ENCODE measurements around the gene THBS3. TPM values are rescaled to one million over a fixed set of nuclear protein-coding genes. Genes with fewer than 3 reads are reported as not detected.
"Not testable (repeated sequence)": the region's sequence is repeated elsewhere in the genome, so short reads cannot be mapped to it uniquely, and the experiment has no call there.

The THBS3 gene
- total RNA-seq, 1 experiment from 2014 or later, result 33.0 TPM

GRCh38 chr1:155247667-155248553 is 40.2 kb upstream of the THBS3 start:
- H3K4me1 Mint-ChIP-seq (ENCODE audit: insufficient read depth, unreplicated experiment), result peaks cover 9% of the 10 kb centered on the region
- no peak for DNase-seq (ENCODE audit: unreplicated experiment)
- H3K9me3 Mint-ChIP-seq (ENCODE audit: unreplicated experiment), result no peaks in the 10 kb centered on the region
- POLR2A ChIA-PET, result interaction anchor here (0.5 to 7.5 kb wide), 6 partner anchors 13 to 1464 kb away, joined by 3 to 45 read pairs (median 4); partner anchors contain the start of gene SCAMP3
- intact Hi-C loops (cut with micrococcal nuclease), result no loop called here
- H3K4me3 Mint-ChIP-seq (ENCODE audit: unreplicated experiment), result no peak overlapping the region
- TF ChIP-seq CTCF (IDR thresholded peaks at IDR 0.05; ENCODE audit: unreplicated experiment), result no peak
- H3K27ac Mint-ChIP-seq (ENCODE audit: low read depth, unreplicated experiment), result no peak overlapping the region
- no peaks in the 10 kb centered on the region for H3K27me3 Mint-ChIP-seq (ENCODE audit: insufficient read depth, unreplicated experiment)
- no TSS peak for BruUV-seq (replicated peaks)
- H3K36me3 Mint-ChIP-seq (ENCODE audit: insufficient read depth, unreplicated experiment), result peaks cover 7% of the 10 kb centered on the region
- CTCF ChIA-PET, result interaction anchor here (0.6 to 10.0 kb wide), 12 partner anchors 12 to 818 kb away, joined by 3 to 238 read pairs (median 13); partner anchors contain the start of genes CLK2, FDPS, HCN3 and MTX1

GRCh38 chr1:155246796-155247195 is 39.1 kb upstream of the THBS3 start:
- intact Hi-C loops (cut with micrococcal nuclease); H3K27ac Mint-ChIP-seq (ENCODE audit: low read depth, unreplicated experiment); H3K36me3 Mint-ChIP-seq (ENCODE audit: insufficient read depth, unreplicated experiment); H3K4me3 Mint-ChIP-seq (ENCODE audit: unreplicated experiment); DNase-seq (ENCODE audit: unreplicated experiment); H3K27me3 Mint-ChIP-seq (ENCODE audit: insufficient read depth, unreplicated experiment); BruUV-seq (replicated peaks); H3K9me3 Mint-ChIP-seq (ENCODE audit: unreplicated experiment); H3K4me1 Mint-ChIP-seq (ENCODE audit: insufficient read depth, unreplicated experiment): not testable (repeated sequence)
- CTCF ChIA-PET, result interaction anchor here (0.8 to 10.0 kb wide), 6 partner anchors 13 to 103 kb away, joined by 3 to 238 read pairs (median 102); partner anchors contain the start of genes CLK2, HCN3, MTX1 and RUSC1
- POLR2A ChIA-PET, result interaction anchor here (2.0 to 7.5 kb wide), 3 partner anchors 9 to 53 kb away, joined by 8 to 45 read pairs (median 14); partner anchors contain the start of genes ENTREP3 and SCAMP3

GRCh38 chr1:155245163-155245524 is 37.4 kb upstream of the THBS3 start:
- no peaks in the 10 kb centered on the region for H3K9me3 Mint-ChIP-seq (ENCODE audit: unreplicated experiment)
- H3K4me3 Mint-ChIP-seq (ENCODE audit: unreplicated experiment), result peak overlapping the region; percentile 70
- intact Hi-C loops (cut with micrococcal nuclease), result no loop called here
- H3K27me3 Mint-ChIP-seq (ENCODE audit: insufficient read depth, unreplicated experiment), result no peaks in the 10 kb centered on the region
- BruUV-seq (replicated peaks), result no TSS peak
- TF ChIP-seq CTCF (IDR thresholded peaks at IDR 0.05; ENCODE audit: unreplicated experiment), result no peak
- peaks cover 24% of the 10 kb centered on the region for H3K4me1 Mint-ChIP-seq (ENCODE audit: insufficient read depth, unreplicated experiment)
- ChIA-PET POLR2A (interaction anchor here (0.6 to 3.5 kb wide), 11 partner anchors 11 to 406 kb away, joined by 3 to 34 read pairs (median 5); partner anchors contain the start of genes CLK2, ENTREP3, KRTCAP2 and SCAMP3), CTCF (interaction anchor here (0.5 to 3.2 kb wide), 8 partner anchors 14 to 347 kb away, joined by 3 to 15 read pairs (median 4); partner anchors contain the start of gene THBS3)
- no peak for DNase-seq (ENCODE audit: unreplicated experiment)
- no peak overlapping the region for H3K27ac Mint-ChIP-seq (ENCODE audit: low read depth, unreplicated experiment)
- H3K36me3 Mint-ChIP-seq (ENCODE audit: insufficient read depth, unreplicated experiment), result peaks cover 7% of the 10 kb centered on the region

- POLR2A ChIA-PET, result interaction anchor here (0.6 to 3.5 kb wide), 21 partner anchors 11 to 318 kb away, joined by 3 to 34 read pairs (median 4); partner anchors contain the start of genes CLK2, ENTREP3, FDPS and KRTCAP2
Measured at GRCh38 chr1:155244368-155245162, 36.9 kb upstream of the THBS3 start.

More at GRCh38 chr1:155244368-155245162, 36.9 kb upstream of the THBS3 start:
- Mint-ChIP-seq H3K36me3 (ENCODE audit: insufficient read depth, unreplicated experiment) (peaks cover 7% of the 10 kb centered on the region), H3K9me3 (ENCODE audit: unreplicated experiment) (no peaks in the 10 kb centered on the region), H3K27me3 (ENCODE audit: insufficient read depth, unreplicated experiment) (no peaks in the 10 kb centered on the region), H3K4me3 (ENCODE audit: unreplicated experiment) (peak overlapping the region; percentile 70), H3K27ac (ENCODE audit: low read depth, unreplicated experiment) (peak overlapping the region; percentile 29), H3K4me1 (ENCODE audit: insufficient read depth, unreplicated experiment) (peaks cover 24% of the 10 kb centered on the region)
- intact Hi-C loops (cut with micrococcal nuclease), result loop anchor here (1.0 kb wide), 2 partner anchors 37 to 68 kb away; partner anchors contain the start of gene THBS3
- TF ChIP-seq CTCF (IDR thresholded peaks at IDR 0.05; ENCODE audit: unreplicated experiment), result peak; percentile 38
- CTCF ChIA-PET, result interaction anchor here (0.7 to 5.7 kb wide), 8 partner anchors 7 to 70 kb away, joined by 3 to 86 read pairs (median 4); partner anchors contain the start of gene THBS3
- no TSS peak for BruUV-seq (replicated peaks)
- DNase-seq (ENCODE audit: unreplicated experiment), result peak; percentile 100

Data from MCF 10A (cell line).